Testis (tissue), 3 donors: ENCODE measurements around the gene OGG1. TPM values are rescaled to one million over a fixed set of nuclear protein-coding genes. Genes with fewer than 3 reads are reported as not detected.

Experiments used
- DNase-seq: peaks from one replicate; pipeline ENCODE4 v3.0.0-alpha.2; 2019
- H3K27ac ChIP-seq, 2 donors: fragments of 200-600 bp; sonication (generic); one replicate each; pipeline ENCODE4 v1.5.1; 2019
- H3K27me3 ChIP-seq: fragments of 200-600 bp; sonication (generic); one replicate; pipeline ENCODE4 v1.5.1; 2019
- H3K36me3 ChIP-seq: fragments of 200-600 bp; sonication (generic); one replicate; pipeline ENCODE4 v1.5.1; 2017; ENCODE audit warnings: low read depth; ENCODE audit errors: missing control alignments
- H3K4me1 ChIP-seq: fragments of 200-600 bp; sonication (generic); one replicate; pipeline ENCODE4 v1.5.1; 2019
- H3K4me3 ChIP-seq, 2 donors: fragments of 200-600 bp; sonication (generic); one replicate each; pipeline ENCODE4 v1.5.1; 2017 to 2019
- H3K9me3 ChIP-seq: fragments of 200-600 bp; sonication (generic); one replicate; pipeline ENCODE4 v1.5.1; 2017
- CTCF ChIP-seq, 3 experiments: fragments of 450-650 bp in 2 of 3; fragments of 200-600 bp in 1 of 3; sonication (generic) in 1 of 3; IDR thresholded peaks; one replicate each; pipeline ENCODE4 v1.5.1; 2016 to 2019; ENCODE audit warnings: antibody characterized with exemption in 3 of 3, mild to moderate bottlenecking in 2 of 3, moderate library complexity in 1 of 3
- POLR2A ChIP-seq: fragments of 450-650 bp; IDR thresholded peaks from one replicate; pipeline ENCODE4 v1.6.1; 2017; ENCODE audit warnings: antibody characterized with exemption, mild to moderate bottlenecking, moderate library complexity
- WGBS, 2 donors: methylation state at CpG; one replicate each; pipeline ENCODE4 v1.1.5; 2018; 5-methylcytosine and 5-hydroxymethylcytosine counted together
- intact Hi-C: fragments of 100-400 bp; cut with DNase I; formaldehyde crosslinking; loops from one replicate; pipeline ENCODE4 v1.15.1; 2023; ENCODE audit warnings: low total_unique reads
- polyA plus RNA-seq: library from polyadenylated mRNA; stranded (reverse); fragments of 350-450 nt; fragmentation: Illumina TruSeq; extraction: RNeasy Lipid Tissue Mini Kit (QIAGEN cat#74804); gene quantifications from one replicate; pipeline ENCODE4 v1.2.3, GENCODE V29; 2014; ENCODE audit warnings: low read depth, low replicate concordance; ENCODE audit not compliant: insufficient read depth
- total RNA-seq, 2 donors: library from RNA; depleted of rRNA; stranded (reverse); fragments of >200 nt; gene quantifications; one replicate each; pipeline ENCODE4 v1.2.3, GENCODE V29; 2016

OGG1 gene
- total and polyA plus RNA-seq, 3 donors from 2014 or later: 18.8 to 36.4 (median 30.3) TPM

- intact Hi-C loops: no loop called here
- Histone ChIP-seq H3K27ac (no peak overlapping the region), H3K27me3 (no peaks in the 10 kb centered on the region), H3K9me3 (no peaks in the 10 kb centered on the region), H3K4me1 (peaks cover 8% of the 10 kb centered on the region), H3K36me3 (no peaks in the 10 kb centered on the region), H3K4me3 (no peak overlapping the region)
- no peak for DNase-seq
- 94 to 95% methylated on average over 5 to 12 of the region's 12 CpGs for WGBS, 2 donors
- no peak for TF ChIP-seq CTCF (IDR thresholded peaks at IDR 0.05)
Observed at GRCh38 chr3:9745521-9745920, 4.2 kb upstream of the OGG1 start.

DNA sequence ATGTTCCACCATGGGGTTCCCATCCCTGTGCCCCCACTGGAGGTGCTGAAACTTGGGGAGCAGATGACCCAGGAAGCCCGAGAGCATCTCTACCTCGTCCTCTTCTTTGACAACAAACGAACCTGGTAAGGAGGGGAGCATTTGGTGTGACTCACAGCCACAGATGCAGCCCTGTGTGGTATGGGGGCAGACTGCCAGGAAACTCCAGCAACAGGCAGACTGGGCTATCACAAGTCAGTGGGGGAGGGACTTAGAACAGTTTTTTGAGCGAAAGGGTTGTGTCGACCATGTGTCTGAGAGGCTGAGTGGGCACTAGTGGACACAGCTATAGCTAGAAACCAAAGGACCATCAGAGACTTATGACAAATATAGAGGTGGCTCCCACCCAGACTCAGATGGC is 3.4 kb upstream of the OGG1 start:
- peaks cover 16% of the 10 kb centered on the region for H3K4me1 ChIP-seq
- H3K9me3 ChIP-seq: no peaks in the 10 kb centered on the region
- intact Hi-C loops: no loop called here
- TF ChIP-seq CTCF (IDR thresholded peaks at IDR 0.05): no peak
- TF ChIP-seq POLR2A: no peak
- H3K27me3 ChIP-seq: no peaks in the 10 kb centered on the region
- no peak overlapping the region for H3K4me3 ChIP-seq
- no peak for DNase-seq
- WGBS, 2 donors: 76% methylated on average over 5 of the region's 5 CpGs
- H3K27ac ChIP-seq: no peak overlapping the region
- H3K36me3 ChIP-seq: no peaks in the 10 kb centered on the region

- WGBS, 2 donors: 91 to 94% methylated on average over 8 of the region's 8 CpGs
- Histone ChIP-seq H3K4me1 (peaks cover 19% of the 10 kb centered on the region), H3K4me3 (no peak overlapping the region), H3K27ac (no peak overlapping the region), H3K36me3 (no peaks in the 10 kb centered on the region), H3K9me3 (no peaks in the 10 kb centered on the region), H3K27me3 (no peaks in the 10 kb centered on the region)
- TF ChIP-seq CTCF (IDR thresholded peaks at IDR 0.05) (no peak), POLR2A (no peak)
- DNase-seq: no peak
- intact Hi-C loops: no loop called here
Observed at GRCh38 chr3:9747267-9747666, 2.5 kb upstream of the OGG1 start.

DNA sequence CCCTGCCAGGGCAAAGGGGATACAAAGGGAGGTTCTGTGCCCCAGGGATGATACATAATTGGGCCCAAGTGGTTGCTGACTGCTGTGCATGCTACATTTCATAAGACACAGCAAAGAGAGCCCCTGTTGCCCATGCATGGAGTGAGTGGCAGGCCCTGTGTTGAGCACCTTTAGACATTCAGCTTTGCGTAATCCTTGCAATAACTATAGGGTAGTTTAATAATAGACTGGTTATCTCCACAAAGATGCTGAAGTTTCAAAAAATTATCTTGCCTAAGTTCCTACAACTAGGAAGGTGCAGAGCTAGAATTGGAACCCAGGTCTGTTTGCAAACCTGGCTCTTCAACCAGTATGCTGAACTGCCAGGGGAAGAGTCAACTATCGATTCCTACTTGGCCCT is 1.7 kb upstream of the OGG1 start:
- H3K27me3 ChIP-seq: no peaks in the 10 kb centered on the region
- no peak for DNase-seq
- no peak overlapping the region for H3K27ac ChIP-seq
- intact Hi-C loops: no loop called here
- 90 to 95% methylated on average over 2 of the region's 2 CpGs for WGBS, 2 donors
- TF ChIP-seq CTCF (IDR thresholded peaks at IDR 0.05) (no peak), POLR2A (no peak)
- H3K4me3 ChIP-seq: no peak overlapping the region
- H3K36me3 ChIP-seq: no peaks in the 10 kb centered on the region
- H3K9me3 ChIP-seq: no peaks in the 10 kb centered on the region
- H3K4me1 ChIP-seq: peaks cover 19% of the 10 kb centered on the region

DNA sequence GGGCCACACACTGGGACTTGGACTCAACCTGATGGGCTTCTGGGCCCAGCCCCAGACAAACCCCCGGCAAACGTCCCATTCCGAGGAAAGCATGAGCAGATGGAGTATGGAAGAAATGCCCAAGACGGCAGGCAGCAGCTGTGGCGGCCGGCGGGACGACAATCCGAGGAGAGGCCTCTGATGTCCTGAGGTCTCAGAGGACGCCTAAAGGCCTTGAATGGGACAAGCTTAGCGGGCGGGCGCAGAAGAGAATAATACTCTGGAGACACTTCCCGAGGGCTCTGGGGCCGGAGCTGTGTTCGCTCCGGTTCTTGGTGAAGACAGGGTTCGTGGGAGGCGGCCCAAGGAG is 482 bp upstream of the OGG1 start:
- 3% methylated on average over 19 of the region's 19 CpGs; no CpG with 5 or more reads in 1 of the 2 donors for WGBS, 2 donors
- Histone ChIP-seq H3K4me1 (peaks cover 19% of the 10 kb centered on the region), H3K9me3 (no peaks in the 10 kb centered on the region), H3K27ac (peak overlapping the region; percentile 79 to 90), H3K36me3 (no peaks in the 10 kb centered on the region), H3K4me3 (peak overlapping the region; percentile 68 to 71), H3K27me3 (no peaks in the 10 kb centered on the region)
- intact Hi-C loops: no loop called here
- no peak for DNase-seq
- TF ChIP-seq POLR2A (no peak), CTCF (IDR thresholded peaks at IDR 0.05) (no peak)
